T-helper 1 cell (primary cell): ENCODE measurements around the gene TMEM63B.
A peak's percentile ranks its signal among the peaks of the same experiment; 100 is the strongest.
"Not testable (repeated sequence)": the region's sequence is repeated elsewhere in the genome, so short reads cannot be mapped to it uniquely, and the experiment has no call there.

Experiments used
- DNase-seq, 5 donors: peaks; one replicate each; pipeline ENCODE4 v3.0.0-alpha.2; 2012 to 2020
- total RNA-seq, 4 donors: gene quantifications; one replicate each; lab custom pipeline; 2026; lab: John Stamatoyannopoulos, UW

The TMEM63B gene
- total RNA-seq = 16.6 to 29.7 (median 20.2) reads per million in 4 donors

DNA sequence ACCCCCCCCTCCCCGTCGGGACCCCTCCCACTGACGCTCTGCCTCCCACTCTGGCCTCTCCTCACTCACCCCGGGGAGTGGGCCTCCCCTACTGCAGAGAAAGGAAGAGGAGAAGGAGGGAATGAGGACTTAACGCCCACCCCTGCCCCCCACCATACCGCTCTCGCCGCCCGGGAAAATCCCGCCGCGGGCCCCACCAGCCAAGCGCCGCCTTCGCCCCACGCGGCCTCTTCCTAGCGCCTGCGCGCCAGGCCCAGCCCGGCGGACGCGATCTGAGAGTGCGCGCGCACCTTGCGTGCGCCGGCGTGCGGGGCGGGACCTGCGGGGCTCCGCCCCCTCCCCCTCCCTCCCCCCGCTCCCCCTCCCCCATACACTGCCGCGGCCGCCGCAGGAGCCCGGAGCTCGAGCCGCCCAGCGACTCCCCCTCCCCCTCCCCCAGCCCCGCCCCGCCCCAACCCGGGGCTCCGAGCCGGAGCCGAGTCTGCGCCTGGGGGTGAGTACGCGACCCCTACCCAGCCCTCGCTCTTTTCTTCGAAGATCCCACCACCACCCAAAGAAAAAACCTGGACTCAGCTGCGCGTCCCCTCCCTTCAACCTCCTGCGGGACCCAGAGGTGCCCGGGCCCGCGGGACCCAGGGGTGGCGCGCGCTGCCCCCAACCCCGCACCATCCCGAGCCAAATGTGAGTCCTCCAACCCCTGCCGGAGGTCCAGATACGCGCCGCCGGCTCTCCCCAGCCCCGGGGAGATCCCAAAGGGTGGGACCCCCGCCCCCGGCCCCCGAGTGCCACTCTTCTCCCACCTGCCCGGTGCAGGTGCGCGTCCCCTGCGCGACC is at the start of gene TMEM63B, which contains the start of gene MRPL14:
TSS of gene TMEM63B (plus strand) at position 369 of the 834 bp plus-strand sequence. CDS start 7,031 bp downstream, outside the sequence.
TSS of gene MRPL14 (minus strand) at position 267 of the 834 bp plus-strand sequence. CDS start 10,841 bp downstream, outside the sequence.
- peak; percentile 84 to 94 (median 86) for DNase-seq

DNA sequence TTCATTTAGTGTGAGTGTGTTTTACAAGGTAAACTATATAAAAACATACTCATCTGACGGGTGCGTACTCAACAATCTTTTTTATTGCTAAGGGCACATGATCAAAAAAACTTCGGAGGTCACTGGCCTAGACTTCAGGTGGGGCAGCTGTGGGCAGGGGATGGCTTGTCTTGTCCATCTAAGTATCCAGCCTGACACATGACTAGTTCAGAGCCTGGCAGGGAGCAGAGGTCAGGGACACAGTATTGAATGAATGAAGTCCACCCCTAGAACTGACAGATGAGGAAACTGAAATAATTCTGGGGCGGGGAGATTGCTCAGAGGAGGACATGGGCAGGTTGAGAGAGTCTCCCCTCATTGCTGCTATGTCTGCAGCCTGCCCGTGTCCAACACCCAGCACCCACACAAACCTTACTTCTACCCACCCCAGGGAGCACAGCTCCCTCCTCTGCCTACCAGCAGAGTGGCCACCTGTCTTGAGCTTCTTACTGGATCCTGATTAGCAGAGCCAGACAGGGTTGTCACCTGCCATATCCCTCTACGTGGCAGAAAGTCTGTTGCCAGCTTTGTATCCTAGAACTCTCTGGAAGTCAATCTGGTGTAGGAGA is 49.0 kb upstream of the TMEM63B start:
- no peak for DNase-seq

DNA sequence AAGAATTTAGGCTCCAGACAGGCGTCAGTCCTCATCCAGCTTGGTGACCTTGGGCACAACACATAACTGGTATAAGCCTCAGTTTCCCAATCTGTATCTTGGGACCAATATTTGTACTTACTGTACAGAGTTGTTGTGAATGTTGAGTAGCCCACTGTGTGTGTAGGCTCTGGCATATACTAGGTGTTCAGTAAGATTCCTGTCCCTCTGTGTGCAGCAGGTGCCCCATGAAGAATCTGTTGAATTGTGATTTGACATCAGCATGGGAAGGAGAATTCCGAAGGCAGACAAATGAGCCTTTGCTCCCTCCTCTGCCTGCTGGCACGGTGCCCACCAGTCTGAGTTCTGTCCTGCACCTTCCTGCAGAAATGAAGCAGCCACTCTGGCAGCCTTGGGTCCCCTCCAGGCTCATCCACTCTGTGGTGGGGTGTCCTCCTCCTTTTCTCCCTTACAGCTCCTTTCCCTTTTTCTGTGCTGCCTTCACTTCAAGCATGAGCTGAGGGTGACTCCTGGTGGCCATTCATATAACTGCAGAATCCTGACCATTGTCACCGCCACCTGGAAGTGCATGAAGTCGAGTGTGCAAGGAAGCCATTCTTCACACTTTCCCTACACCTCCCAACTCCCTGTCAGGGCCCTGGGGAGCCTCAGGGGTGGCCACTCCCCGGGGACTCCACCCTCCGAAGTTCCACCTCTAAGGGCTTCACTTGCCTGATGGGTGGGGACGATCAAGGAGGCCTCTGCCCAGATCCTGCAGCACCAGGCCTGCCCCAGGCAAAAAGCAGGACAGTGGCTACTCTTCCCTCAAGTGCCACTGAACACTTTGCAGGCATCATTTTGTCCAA is 48.3 kb upstream of the TMEM63B start:
- peak; percentile 31 to 67 (median 57) for DNase-seq

DNA sequence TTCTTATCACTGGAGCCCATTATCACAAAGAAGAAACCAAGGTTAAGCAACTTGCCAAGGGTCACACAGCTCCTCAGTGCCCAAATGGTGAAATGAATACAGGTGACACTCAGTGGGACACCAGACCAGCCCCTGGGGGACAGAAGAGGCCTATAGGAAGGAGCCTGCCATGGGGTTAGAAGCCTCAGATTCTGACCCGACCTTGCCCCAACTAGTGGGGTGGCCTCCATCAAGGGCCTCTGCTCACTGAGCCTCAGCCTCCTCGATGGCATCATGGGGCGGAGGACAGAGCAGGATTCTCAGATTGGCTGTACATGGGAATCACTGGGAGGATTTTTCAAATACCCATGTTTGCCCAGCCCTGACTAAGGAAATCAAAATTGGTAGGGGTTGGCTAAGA is 47.7 kb upstream of the TMEM63B start:
- DNase-seq = no peak

DNA sequence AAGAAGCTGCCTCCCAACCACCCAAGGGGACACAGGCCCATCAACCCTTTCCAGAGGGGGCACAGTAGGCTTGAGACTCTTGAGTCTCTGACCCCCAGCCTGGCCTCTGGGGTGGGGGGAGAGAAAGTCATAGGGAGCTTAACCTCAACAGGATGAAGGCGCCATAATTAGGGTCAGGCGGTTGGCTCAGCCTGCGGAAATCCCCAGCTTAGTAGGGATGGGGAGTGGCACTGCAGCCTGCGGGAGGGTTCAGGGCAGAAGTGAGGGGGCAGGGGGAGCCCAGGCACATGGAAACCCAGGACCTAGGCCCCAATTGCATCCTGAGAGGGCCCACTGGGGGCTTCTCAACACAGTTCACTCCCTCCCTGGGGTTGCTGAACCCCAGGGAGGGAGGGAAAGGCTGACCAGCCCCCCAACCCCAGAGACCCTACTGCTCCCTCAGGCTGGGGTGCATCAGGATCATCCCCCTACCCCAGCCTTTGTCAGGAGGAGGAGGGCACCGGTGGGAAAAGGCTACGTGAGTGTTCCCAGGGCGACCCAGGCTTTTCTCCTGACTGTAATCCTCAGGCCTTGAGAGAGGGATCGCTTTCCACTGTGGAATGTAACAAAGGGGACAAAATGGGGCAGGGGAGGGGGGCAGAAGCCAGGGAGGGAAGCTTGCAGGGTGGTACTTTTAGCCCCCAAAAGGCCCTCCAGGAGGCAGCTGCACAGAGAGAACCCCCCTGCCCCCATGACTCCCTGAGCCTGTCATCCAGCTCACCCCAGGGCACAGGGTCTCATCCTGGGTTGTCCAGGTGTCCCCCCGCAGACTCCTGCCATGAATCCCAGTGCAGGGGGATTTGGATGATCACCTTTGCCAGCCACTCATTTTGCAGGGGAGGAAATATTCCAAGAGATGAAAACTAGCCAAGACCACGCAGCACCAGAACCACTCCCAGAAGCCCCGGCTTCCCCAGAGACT is 46.5 kb upstream of the TMEM63B start:
- DNase-seq = peak in 1 of 5 donors; percentile 14

DNA sequence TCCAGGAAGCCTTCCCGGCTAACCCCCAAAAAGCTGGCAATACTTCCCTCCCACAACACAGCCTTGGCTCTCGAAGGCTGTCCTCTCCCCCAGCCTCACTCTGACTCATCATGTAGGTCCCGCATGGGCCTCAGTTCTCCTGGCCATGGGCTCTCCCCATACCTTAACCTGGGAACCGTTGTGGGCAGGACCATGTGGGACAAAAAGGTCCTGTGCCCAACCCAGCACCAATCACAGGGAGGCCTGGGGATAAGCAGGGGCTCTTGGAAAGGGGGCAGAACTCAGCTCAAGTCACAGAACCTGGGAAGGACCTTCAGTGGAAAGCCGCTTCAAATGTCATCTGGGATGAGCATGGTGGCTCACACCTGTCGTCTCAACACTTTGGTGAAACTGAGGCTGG is 45.6 kb upstream of the TMEM63B start:
- no peak for DNase-seq

DNA sequence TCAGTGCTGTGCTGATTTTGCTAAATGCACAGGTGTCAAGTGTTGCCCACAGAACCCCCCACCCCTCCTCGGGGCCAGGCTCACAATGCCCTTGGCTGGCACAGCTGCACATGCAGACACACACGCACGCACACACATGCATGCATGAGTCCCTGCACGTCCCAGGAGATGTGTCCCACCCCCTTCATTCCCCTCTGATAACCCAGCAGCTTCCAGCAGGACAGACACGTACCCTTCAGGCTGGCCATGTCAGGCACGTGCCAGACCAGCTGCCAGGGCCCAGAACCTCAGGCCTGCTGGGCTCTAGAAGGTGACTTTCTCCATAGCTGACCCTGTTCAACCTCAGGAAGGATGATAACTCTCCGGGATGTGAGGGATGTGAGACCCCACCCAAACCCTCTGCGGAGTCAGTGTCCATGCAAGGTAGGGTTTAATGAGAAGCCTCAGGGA is 44.5 kb upstream of the TMEM63B start:
- no peak for DNase-seq

DNA sequence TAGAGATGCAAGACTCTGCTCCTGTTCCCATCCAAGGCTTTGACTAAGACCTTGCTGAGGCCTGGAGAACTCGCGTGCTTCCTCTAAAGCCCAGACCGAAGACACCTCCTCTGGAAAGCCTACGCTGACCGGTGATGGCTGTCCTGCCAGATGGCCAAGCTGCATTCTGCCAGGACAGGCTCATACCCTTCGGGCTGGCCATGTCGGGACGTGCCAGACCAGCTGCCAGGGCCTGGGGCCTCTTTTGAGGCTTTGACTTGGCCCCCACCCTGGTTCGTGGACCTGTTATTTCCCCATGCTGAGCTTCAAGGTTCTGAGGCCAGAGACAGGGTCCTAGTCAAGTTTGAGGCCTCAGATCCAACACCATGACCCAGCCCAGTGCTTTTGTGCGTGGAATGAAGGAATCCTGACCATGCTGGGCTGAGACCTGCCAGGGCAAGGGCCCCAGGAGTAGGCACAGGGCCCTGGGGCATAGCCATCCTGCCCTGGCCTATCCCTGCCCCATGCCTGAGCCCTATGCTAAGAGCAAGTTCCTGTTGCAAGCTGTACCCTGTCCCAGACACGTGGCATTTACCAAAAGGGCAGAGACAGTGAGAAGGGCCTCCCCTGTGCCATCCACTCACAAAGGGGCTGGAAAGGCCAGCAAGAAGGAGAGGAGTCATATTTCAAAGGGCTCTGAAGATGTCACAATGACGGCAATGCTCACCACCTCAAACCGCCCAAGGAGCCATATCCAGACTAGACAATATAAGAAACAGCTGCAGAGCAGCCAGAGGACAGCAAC is 42.9 kb upstream of the TMEM63B start:
- DNase-seq = no peak

DNA sequence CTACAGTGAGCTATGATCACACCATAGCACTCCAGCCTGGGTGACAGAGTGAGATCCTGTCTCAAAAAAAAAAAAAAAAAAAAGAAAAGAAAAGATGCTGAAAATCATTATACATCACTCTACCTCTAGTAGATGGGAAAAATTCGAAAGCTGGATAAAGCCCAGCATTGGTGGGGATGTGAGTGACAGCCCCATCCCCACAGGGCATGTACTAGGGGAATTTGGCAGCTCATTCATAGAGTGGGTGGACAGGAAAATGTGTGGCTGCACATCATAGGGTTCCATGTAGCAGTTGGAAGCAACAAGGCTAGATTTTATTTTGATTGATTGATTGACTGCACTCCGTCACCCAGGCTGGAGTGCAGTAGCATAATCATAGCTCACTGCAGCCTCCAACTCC is 42.1 kb upstream of the TMEM63B start:
- no peak for DNase-seq

DNA sequence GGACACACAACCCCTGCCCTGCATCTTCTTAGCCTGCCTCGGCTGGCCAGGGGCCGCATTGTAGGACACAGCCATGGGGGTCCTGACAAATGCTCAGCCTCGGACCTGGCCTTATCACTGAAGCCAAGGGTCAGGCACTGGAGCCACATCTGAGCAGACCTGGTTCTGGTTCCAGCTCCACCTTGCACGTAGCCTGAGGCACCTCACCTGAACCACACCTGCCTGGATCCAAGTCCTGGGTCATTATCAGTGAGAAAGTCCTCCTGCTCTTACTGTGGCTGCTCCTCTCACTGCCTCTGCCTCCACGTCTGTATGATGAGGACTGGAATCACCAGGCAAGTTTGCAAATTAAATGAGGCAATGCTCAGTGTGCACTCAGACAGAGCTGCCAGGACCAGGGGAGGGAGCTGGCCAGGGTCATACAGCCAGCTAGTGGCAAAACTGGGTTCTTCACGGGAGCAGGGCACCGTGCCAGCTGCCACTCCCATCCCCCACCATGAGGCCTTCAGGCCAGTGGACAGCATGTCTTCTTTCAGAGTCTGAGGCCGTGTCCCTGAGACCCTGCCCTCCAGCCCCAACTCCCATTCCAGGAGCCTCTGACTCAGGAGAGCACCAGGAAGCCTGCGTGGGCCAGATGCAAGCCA is 40.3 kb upstream of the TMEM63B start:
- DNase-seq = no peak

DNA sequence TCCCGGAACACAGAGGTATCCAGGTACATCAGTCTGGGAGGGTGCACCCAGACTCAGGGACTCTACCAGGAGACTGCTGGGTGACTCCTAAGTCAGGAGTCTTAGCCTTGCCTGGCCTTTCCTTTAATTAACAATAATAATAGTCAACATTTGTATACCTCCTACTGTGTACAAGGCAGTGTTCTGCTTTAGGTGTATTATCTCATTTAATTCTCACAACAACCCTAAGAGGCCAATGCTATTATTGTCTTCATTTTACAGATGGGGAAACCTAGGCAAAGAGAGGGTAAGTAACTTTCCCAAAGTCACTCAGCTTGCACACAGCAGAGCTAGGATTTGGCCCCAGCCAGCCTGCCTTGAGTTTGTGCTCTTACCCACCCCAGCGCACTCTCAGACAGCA is 39.7 kb upstream of the TMEM63B start:
- no peak for DNase-seq

DNA sequence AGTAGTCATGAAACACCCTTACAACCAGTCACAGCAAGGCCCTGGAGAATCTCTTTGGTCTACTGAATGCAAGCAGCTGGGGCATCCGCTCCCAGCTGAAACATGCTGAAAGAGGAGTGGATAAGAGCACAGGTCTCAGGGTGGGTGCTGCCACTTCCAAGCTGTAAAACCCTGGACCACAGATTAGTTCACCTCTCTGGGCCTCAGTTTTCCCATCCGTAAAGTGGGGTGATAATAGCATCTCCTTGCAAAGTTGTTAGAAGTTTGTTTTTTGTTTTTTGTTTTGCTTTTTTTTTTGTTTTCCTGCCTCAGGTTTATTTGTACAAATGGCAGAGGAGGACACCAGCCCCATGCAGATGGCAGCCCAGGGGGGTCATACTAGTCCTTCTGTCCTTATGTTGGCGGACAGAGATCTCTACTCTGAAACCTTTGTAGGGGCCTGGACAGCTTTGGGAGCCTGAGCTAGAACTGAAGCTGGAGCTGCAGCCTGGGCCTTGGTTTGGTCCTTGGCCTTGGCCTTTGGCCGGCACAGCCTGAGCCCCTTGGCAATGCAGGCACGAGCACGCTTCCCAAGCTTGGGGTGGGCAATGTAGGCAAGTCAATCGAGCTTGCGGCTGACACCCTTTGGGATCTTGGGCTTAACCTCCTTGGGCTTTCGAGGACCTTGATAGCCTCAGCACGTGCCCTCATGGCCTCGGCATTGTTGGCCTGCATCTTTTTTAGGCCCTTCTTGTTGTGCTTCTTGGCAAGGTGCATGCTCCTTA is 38.3 kb upstream of the TMEM63B start:
- no peak for DNase-seq

DNA sequence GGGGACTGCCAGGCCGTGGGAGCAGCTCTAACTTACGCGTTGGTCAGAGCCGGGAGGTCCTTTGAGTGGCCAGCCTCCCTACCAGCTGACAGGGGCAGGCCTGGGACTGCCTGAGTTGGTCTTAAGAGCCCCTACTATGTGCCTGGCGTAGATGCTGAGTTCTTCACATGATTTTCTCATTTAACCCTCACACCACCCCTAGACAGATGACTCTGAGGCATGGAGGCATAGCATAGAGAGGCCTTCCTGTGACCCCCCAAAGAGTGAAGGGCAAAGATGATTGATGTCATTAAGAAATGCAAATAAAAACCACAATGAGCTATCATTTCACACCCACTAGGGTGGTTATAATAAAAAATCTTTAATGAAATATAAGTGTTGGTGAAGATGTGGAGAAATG is 36.9 kb upstream of the TMEM63B start:
- no peak for DNase-seq

DNA sequence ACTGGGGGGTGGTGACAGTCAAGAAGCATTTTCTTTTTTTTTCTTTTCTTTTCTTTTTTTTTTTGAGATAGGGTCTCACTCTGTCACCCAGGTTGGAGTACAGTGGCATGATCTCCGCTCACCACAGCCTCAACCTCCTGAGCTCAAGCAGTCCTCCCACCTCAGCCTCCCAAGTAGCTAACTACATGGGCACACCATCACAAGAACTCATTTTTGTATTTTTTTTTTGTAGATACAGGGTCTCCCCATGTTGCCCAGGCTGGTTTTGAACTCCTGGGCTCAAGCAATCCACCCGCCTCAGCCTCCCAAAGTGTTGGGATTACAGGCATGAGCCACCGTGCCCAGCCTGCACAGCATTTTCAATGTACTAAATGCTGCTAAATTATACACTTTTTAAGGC is 36.0 kb upstream of the TMEM63B start:
- DNase-seq = not testable (repeated sequence)

DNA sequence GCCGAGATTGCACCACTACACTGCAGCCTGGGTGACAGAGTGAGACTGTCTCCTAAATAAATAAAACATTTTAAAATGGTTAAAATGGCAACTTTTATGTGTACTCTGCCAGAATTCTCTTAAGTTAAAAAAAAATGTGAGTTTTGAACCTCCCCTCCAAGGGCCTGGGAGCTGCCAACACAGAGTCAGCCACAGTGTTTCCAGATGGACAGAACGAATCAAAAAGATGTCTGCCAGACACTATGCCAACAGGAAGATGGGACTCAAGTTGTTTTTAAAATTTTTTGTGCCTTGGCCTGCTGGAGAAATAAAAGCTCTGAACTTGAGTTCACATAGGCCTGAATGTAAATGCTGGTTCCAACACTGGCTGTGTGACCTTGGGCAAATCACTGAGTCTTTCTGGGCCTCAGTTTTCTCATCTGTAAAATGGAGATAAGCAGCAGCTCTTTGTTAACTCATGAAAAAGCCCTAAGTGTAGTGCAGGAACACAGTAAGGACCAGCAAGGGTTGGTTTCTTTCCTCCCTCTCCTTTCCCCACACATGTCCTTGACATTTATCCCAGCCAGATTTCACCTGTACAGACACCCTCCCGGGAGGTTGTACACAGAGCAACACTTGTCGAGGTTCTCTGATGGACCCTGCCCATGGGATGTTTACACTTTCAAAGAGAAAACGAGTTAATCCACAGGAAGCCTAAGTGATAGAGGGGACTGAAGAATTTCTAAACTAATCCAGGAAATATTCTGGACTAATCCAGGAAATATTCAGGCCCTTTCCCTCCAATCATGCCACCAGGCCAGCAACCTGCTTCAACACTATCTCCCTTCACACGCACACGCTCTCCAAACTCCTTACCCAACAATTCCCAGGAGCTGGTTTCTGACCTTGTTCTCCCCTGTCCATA is 35.1 kb upstream of the TMEM63B start:
- DNase-seq = no peak

DNA sequence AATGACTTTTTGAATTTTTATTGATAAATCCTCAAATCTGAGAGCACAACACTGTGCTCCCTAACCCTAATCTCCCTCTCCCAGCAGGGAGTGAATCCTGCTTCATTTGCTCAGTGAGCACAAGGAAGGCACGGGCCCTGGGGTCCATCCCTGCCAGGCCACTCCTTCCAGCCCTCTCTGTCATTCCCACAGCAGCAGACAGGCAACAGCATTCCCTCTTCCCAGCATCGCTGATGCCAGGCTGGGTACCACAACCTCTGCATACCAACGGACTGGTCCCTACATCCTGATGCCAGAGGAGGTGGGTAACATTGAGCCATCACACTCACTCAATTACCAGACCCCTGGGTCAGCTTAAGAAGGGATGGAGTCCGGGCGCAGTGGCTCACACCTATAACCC is 34.3 kb upstream of the TMEM63B start:
- no peak for DNase-seq

DNA sequence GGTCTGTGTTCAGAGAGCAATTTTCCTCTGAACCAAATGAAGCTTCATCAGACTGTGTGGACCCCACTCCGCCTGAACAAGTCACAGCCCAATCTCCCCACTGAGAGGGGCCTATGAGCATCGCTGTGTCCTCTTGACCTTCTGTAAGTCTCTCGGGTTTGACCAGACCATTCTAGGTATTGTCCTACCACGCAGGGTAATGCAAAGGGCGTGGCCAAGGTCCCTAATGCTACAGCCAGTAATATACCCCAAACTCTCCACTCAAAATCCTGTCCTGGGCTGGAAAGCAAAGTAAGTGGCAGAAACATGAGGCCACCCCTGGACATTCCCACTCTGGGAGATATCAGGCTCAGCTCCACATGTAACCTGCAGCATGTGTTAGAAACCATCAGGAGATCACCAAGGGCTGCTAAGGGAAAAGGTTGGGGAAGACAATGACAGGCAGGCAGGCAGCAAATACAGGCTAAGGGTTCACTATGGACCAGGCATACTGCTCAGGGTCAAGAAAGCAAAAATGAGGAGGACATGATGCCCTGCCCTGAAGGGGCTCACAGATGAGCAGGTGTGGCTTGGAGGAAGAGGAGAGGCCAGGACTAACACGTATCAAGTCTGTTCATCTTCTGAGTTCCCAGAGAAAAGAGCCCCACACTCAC is 33.5 kb upstream of the TMEM63B start:
- DNase-seq = no peak
